Upper lobe of left lung (tissue), 6 donors: ENCODE measurements around the gene ISCA2. TPM values are rescaled to one million over a fixed set of nuclear protein-coding genes. Genes with fewer than 3 reads are reported as not detected.
"Not testable (repeated sequence)": the region's sequence is repeated elsewhere in the genome, so short reads cannot be mapped to it uniquely, and the experiment has no call there.

Source experiments
- ATAC-seq, 2 donors: fragments of 200-7000 bp; cut with Tn5 transposase; one replicate each; pipeline ENCODE4 v1.9.1; 2022; ENCODE audit warnings: mild to moderate bottlenecking in 2 of 2, moderate library complexity in 2 of 2; ENCODE audit not compliant: low FRiP score in 2 of 2
- DNase-seq, 2 donors: peaks; one replicate each; pipeline ENCODE4 v3.0.0-alpha.2; 2019 to 2020
- H3K27ac ChIP-seq, 4 donors: fragments of 200-600 bp; sonication (generic); one replicate each; pipeline ENCODE4 v1.5.1; 2016 to 2019
- H3K27me3 ChIP-seq, 4 donors: fragments of 200-600 bp; sonication (generic); one replicate each; pipeline ENCODE4 v1.5.1; 2017 to 2019
- H3K36me3 ChIP-seq, 4 donors: fragments of 200-600 bp; sonication (generic); one replicate each; pipeline ENCODE4 v1.5.1; 2016 to 2019
- H3K4me1 ChIP-seq, 4 donors: fragments of 200-600 bp; sonication (generic); one replicate each; pipeline ENCODE4 v1.5.1; 2018 to 2019
- H3K4me3 ChIP-seq, 4 donors: fragments of 200-600 bp; sonication (generic); one replicate each; pipeline ENCODE4 v1.5.1; 2017 to 2019; ENCODE audit warnings: mild to moderate bottlenecking in 2 of 4, moderate library complexity in 1 of 4
- H3K9me3 ChIP-seq, 4 donors: fragments of 200-600 bp; sonication (generic); one replicate each; pipeline ENCODE4 v1.5.1; 2018 to 2019
- EP300 ChIP-seq, 4 donors: sonication (generic); formaldehyde crosslinking; IDR thresholded peaks; one replicate each; pipeline ENCODE4 v1.5.1; 2017; ENCODE audit warnings: antibody characterized with exemption in 4 of 4, control low read depth in 2 of 4
- POLR2A ChIP-seq, 4 donors: fragments of 450-650 bp; IDR thresholded peaks; one replicate each; pipeline ENCODE4 v1.5.1; 2016 to 2017; ENCODE audit warnings: antibody characterized with exemption in 4 of 4, mild to moderate bottlenecking in 2 of 4
- POLR2AphosphoS5 ChIP-seq, 2 donors: sonication (generic); formaldehyde crosslinking; IDR thresholded peaks; one replicate each; pipeline ENCODE4 v1.5.1; 2017; ENCODE audit warnings: antibody characterized with exemption in 2 of 2
- WGBS, 2 donors: methylation state at CpG; one replicate each; pipeline ENCODE4 v1.1.5; 2017 to 2018; 5-methylcytosine and 5-hydroxymethylcytosine counted together
- total RNA-seq, 6 donors: library from RNA; depleted of rRNA in 4 of 6; stranded (reverse); fragments of >200 nt in 4 of 6; gene quantifications; one replicate each; pipeline versions ENCODE4 v1.1.0 to v1.2.1, GENCODE V29; 2016 to 2021
- TF ChIP-seq, protein P1 (sequence below), 6 experiments: fragments of 450-650 bp in 4 of 6; fragments of 200-600 bp in 2 of 6; sonication (generic) in 2 of 6; IDR thresholded peaks; one replicate each; pipeline ENCODE4 v1.5.1; 2016 to 2019; ENCODE audit warnings: antibody characterized with exemption in 6 of 6
- donor health status: DM: no; HTN: no; CAD: no; lungs with moderate emphysema.
- donor health status: DM: no; HTN: yes; CAD: no; lungs with severe emphysema.

The ISCA2 gene, protein sequence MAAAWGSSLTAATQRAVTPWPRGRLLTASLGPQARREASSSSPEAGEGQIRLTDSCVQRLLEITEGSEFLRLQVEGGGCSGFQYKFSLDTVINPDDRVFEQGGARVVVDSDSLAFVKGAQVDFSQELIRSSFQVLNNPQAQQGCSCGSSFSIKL
- 10 to 100 TPM; 11.8 to 29.0 (median 22.6) TPM for total RNA-seq

DNA sequence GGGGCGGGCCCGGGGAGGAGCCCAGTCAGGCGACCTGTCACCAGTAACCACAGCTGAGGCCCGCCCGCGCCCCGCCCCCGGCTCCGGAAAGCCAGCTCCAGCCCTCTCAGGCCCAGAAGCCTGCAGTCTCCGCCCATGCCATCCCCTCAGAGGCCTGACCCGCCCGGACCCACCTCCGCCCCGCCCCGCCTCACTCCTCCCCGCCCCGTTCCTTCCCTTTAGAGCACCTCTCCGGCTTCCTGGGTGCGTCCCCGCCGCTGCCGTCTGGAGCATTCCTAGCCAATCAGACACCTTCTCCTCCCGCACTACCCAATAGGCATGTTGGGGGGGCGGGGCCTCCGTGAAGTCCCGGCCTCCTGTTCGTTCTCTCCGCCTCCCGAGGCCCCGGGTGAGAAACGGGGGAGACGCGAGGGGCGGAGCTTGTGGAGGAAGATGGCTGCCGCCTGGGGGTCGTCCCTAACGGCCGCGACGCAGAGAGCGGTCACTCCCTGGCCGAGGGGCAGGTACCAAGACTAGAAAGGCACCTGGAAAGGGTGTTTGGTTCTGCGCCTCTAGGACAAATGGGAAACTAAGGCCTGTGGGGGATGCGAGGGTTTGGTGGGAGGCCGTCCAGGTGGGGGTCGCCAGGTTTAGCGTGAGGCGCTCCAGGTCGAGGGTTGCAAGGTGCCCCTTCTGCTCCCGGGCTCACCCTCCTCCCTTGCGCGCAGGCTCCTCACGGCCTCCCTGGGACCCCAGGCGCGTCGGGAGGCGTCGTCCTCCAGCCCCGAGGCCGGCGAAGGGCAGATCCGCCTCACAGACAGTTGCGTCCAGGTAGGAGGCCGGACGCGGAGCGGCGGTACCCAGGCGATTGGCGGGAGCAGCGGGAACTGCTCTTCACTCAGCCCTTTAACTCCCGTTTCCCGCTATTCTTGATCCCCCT is at the start of gene ISCA2:
Gene ISCA2 (plus strand): TSS at position 423 of the 919 bp plus-strand sequence. CDS start 10 bp downstream, at position 433.
- peak within 1 kb of the TSS; percentile 74 to 97 (median 86) for H3K4me3 ChIP-seq
- peak; percentile 96 to 99 for ATAC-seq
- no peaks in the 10 kb centered on the region for H3K27me3 ChIP-seq
- H3K9me3 ChIP-seq: no peaks in the 10 kb centered on the region
- DNase-seq: peak; percentile 100
- no peaks in the 10 kb centered on the region for H3K36me3 ChIP-seq
- peak within 1 kb of the TSS; percentile 93 to 99 (median 94) for H3K27ac ChIP-seq
- 1 to 9% methylated on average over 9 to 53 of the region's 73 CpGs for WGBS, 2 donors
- peaks cover 10 to 55% (median 28%) of the 10 kb centered on the region in 4 donors for H3K4me1 ChIP-seq
- TF ChIP-seq EP300 (IDR thresholded peaks at IDR 0.05): no peak
- no peak for TF ChIP-seq POLR2A (IDR thresholded peaks at IDR 0.05)
- TF ChIP-seq, protein P1, sequence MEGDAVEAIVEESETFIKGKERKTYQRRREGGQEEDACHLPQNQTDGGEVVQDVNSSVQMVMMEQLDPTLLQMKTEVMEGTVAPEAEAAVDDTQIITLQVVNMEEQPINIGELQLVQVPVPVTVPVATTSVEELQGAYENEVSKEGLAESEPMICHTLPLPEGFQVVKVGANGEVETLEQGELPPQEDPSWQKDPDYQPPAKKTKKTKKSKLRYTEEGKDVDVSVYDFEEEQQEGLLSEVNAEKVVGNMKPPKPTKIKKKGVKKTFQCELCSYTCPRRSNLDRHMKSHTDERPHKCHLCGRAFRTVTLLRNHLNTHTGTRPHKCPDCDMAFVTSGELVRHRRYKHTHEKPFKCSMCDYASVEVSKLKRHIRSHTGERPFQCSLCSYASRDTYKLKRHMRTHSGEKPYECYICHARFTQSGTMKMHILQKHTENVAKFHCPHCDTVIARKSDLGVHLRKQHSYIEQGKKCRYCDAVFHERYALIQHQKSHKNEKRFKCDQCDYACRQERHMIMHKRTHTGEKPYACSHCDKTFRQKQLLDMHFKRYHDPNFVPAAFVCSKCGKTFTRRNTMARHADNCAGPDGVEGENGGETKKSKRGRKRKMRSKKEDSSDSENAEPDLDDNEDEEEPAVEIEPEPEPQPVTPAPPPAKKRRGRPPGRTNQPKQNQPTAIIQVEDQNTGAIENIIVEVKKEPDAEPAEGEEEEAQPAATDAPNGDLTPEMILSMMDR (IDR thresholded peaks at IDR 0.05): peak in 1 of 6 experiments; percentile 34
- peak; percentile 47 to 84 for TF ChIP-seq POLR2AphosphoS5 (IDR thresholded peaks at IDR 0.05)

DNA sequence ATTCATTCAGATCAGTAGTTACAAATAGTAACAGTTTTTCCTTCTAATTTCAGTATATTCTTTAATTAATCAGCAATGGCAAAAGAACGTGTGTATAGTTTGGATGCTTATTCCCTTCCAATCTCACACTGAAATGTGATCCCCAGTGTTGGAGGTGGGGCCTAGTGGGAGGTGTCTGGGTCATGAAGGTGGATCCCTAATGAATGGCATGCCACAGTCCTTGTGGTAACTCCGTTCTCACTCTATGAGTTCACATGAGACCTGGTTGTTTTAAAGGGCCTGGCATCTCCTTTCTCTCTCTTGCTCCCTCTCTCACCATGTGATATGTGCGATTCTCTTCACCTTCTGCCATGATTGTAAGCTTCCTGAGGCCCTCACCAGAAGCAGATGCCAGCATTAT is 48.7 kb upstream of the ISCA2 start:
- WGBS, 2 donors: 50 to 51% methylated on average over 3 of the region's 3 CpGs
- no peaks in the 10 kb centered on the region for H3K27me3 ChIP-seq

DNA sequence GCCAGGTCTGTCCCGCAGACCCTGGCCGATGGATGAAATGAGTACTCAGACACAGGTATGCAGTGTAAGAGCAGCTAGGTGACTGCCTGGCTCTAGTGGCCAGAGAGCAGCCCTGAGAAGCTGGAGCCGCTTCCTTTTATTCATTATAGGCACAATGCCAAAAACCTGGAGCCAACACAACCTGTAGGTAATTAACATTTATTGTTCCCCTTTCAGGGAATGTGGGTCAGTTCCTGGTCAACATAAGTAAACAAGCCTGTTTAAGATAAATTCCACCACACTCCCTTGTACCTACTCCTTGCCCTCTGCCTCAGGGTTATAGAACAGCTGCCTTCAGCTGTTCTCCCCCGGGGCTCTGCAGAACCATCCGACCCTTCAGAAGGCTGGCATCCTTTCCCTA is 39.2 kb upstream of the ISCA2 start:
- not testable (repeated sequence) for H3K36me3 ChIP-seq, H3K4me3 ChIP-seq, ATAC-seq, H3K27me3 ChIP-seq, H3K27ac ChIP-seq, H3K4me1 ChIP-seq, DNase-seq, H3K9me3 ChIP-seq
- WGBS, 2 donors: 82 to 85% methylated on average over 5 of the region's 5 CpGs

More for the DNA sequence above, 48.7 kb upstream of the ISCA2 start:
- ATAC-seq (no peak), DNase-seq (no peak)
- H3K36me3 ChIP-seq: no peaks in the 10 kb centered on the region
- no peaks in the 10 kb centered on the region for H3K4me1 ChIP-seq
- TF ChIP-seq EP300 (IDR thresholded peaks at IDR 0.05) (no peak), POLR2A (IDR thresholded peaks at IDR 0.05) (no peak)
- TF ChIP-seq, protein P1 (IDR thresholded peaks at IDR 0.05): no peak
- no peak overlapping the region for H3K4me3 ChIP-seq
- no peaks in the 10 kb centered on the region for H3K9me3 ChIP-seq
- no peak overlapping the region for H3K27ac ChIP-seq

DNA sequence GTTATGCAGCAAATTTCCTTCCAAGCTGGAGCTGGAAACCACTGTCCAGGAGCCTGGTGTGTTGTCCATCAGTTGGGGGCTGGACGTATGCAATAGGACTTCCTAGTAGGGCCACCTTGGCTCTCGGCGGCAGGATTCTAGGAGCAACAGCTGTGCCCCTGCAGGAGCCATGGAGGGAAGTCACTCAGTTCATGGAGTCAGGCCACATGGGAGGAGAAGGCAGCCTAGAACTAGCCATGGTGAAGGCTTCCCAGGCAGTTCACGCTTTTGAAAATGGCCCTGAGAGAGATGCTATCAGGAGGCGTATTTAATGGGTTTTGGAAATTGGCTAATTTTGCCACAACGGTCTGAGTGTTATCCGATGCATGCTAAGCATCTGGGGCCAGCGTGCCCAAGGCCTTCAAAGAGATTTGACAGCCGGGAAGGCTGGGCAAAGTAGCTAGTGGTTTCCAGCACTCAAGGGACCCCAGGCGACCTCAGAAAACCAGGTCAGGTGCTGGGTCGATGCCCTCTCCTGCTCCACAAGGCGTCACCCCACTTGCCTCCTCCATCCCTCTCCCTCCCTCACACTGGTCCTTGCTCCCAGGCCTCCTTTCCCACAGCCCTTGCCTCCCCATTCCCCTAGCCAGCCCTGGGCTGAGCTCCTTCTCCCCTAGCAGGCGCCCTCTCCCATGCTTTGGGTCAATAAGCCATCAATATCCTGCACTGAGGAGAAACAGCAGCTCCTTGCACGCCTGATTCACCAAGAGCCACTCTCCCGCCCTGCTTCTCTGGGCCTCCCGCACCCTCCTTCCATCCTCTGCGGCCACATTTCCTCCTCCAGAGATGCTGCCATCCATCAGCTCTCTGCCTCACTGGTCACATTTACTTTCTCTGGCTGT is 36.6 kb upstream of the ISCA2 start:
- no peak overlapping the region for H3K27ac ChIP-seq
- no peaks in the 10 kb centered on the region for H3K4me1 ChIP-seq
- no peaks in the 10 kb centered on the region for H3K9me3 ChIP-seq
- TF ChIP-seq POLR2A (IDR thresholded peaks at IDR 0.05): no peak
- no peak for TF ChIP-seq EP300 (IDR thresholded peaks at IDR 0.05)
- no peak for TF ChIP-seq POLR2AphosphoS5 (IDR thresholded peaks at IDR 0.05)
- TF ChIP-seq, protein P1 (IDR thresholded peaks at IDR 0.05): no peak
- no peaks in the 10 kb centered on the region for H3K36me3 ChIP-seq
- DNase-seq: no peak
- ATAC-seq: no peak
- WGBS, 2 donors: 80 to 90% methylated on average over 17 of the region's 17 CpGs
- H3K27me3 ChIP-seq: no peaks in the 10 kb centered on the region
- H3K4me3 ChIP-seq: no peak overlapping the region

DNA sequence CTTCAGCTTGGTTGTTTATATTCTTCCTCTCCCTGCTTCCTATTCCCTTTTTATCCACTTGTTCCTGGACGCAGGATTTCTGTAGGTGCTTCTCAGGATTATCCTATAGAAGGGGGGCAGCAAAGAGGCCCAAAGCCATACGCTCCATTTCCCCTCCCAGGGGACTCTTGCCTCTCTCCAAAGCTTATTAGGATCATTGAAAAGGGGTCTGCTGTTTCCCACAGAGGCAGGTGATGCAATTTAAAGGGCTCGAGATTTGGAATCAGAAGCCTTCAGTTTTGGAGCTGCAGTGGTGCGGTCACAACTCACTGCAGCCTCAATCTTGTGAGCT is 36.0 kb upstream of the ISCA2 start:
- no peaks in the 10 kb centered on the region for H3K27me3 ChIP-seq
- H3K27ac ChIP-seq: no peak overlapping the region
- 76 to 80% methylated on average over 4 of the region's 4 CpGs for WGBS, 2 donors
- no peaks in the 10 kb centered on the region for H3K36me3 ChIP-seq
- H3K9me3 ChIP-seq: no peaks in the 10 kb centered on the region
- DNase-seq (no peak), ATAC-seq (no peak)
- no peak overlapping the region for H3K4me3 ChIP-seq
- peaks cover 0 to 1% (median 0%) of the 10 kb centered on the region in 4 donors for H3K4me1 ChIP-seq
- TF ChIP-seq EP300 (IDR thresholded peaks at IDR 0.05) (no peak), POLR2AphosphoS5 (IDR thresholded peaks at IDR 0.05) (no peak), POLR2A (IDR thresholded peaks at IDR 0.05) (no peak)
- TF ChIP-seq, protein P1 (IDR thresholded peaks at IDR 0.05): no peak
